Gastrocnemius medialis (tissue), 4 donors: ENCODE data around the gene NOC4L.
"Not testable (repeated sequence)": the region's sequence is repeated elsewhere in the genome, so short reads cannot be mapped to it uniquely, and the experiment has no call there.

Source experiments
- POLR2A ChIP-seq, 2 donors: fragments of 450-650 bp; IDR thresholded peaks; one replicate each; pipeline ENCODE4 v1.6.1; 2017; ENCODE audit warnings: antibody characterized with exemption in 2 of 2, mild to moderate bottlenecking in 2 of 2, moderate library complexity in 2 of 2
- TF ChIP-seq, protein P1 (sequence below), 5 experiments: fragments of 450-650 bp in 3 of 5; fragments of 200-600 bp in 2 of 5; sonication (generic) in 2 of 5; IDR thresholded peaks in 4 of 5; conservative IDR thresholded peaks in 1 of 5; 1 replicate in 4 of 5; 2 replicates in 1 of 5; pipeline ENCODE4 v1.5.1; 2016 to 2019; ENCODE audit warnings: antibody characterized with exemption in 5 of 5, mild to moderate bottlenecking in 3 of 5, moderate library complexity in 3 of 5

DNA sequence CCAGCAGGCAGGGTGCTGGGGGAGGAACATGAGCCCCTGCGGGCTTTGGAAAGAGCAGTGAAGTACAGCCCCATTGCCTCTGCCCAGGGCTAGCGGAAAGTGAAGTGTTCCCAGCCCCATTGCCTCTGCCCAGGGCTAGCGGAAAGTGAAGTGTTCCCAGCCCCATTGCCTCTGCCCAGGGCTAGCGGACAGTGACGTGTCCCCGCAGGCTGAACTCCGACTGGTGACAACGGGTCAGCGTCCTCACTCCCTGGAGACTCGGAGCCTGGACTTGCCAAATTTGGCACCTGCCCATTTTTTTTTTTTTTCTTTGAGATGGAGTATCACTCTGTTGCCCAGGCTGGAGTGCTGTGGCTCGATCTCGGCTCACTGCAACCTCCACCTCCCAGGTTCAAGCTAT, 51.0 kb downstream of the NOC4L start:
- TF ChIP-seq, protein P1, sequence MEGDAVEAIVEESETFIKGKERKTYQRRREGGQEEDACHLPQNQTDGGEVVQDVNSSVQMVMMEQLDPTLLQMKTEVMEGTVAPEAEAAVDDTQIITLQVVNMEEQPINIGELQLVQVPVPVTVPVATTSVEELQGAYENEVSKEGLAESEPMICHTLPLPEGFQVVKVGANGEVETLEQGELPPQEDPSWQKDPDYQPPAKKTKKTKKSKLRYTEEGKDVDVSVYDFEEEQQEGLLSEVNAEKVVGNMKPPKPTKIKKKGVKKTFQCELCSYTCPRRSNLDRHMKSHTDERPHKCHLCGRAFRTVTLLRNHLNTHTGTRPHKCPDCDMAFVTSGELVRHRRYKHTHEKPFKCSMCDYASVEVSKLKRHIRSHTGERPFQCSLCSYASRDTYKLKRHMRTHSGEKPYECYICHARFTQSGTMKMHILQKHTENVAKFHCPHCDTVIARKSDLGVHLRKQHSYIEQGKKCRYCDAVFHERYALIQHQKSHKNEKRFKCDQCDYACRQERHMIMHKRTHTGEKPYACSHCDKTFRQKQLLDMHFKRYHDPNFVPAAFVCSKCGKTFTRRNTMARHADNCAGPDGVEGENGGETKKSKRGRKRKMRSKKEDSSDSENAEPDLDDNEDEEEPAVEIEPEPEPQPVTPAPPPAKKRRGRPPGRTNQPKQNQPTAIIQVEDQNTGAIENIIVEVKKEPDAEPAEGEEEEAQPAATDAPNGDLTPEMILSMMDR (IDR thresholded peaks at IDR 0.05 in 4 of 5, conservative IDR thresholded peaks at IDR 0.05 in 1 of 5): not testable (repeated sequence)
- TF ChIP-seq POLR2A (IDR thresholded peaks at IDR 0.05): not testable (repeated sequence)
